Bronchial epithelial cell (primary cell): Measurements from ENCODE around the gene ARL15. TPM values are rescaled to one million over a fixed set of nuclear protein-coding genes. Genes with fewer than 3 reads are reported as not detected.

Experiments
- DNase-seq: peaks from one replicate; pipeline ENCODE4 v3.0.0-alpha.2; 2010; ENCODE audit warnings: low read depth
- FAIRE-seq: peaks from 2 replicates; lab custom pipeline; 2011; peaks lifted over from hg19 to GRCh38; lab: Jason Lieb, UNC
- H3K27me3 ChIP-seq: 2 replicates; pipeline ENCODE4 v1.5.1; 2011; ENCODE audit warnings: low read length; ENCODE audit not compliant: control insufficient read depth, insufficient read depth
- H3K36me3 ChIP-seq: 2 replicates; pipeline ENCODE4 v1.5.1; 2011; ENCODE audit warnings: low read length; ENCODE audit not compliant: control insufficient read depth, insufficient read depth
- H3K4me3 ChIP-seq: 2 replicates; pipeline ENCODE4 v1.5.1; 2011; ENCODE audit warnings: mild to moderate bottlenecking, low read depth, low read length, control low read depth
- CTCF ChIP-seq: IDR thresholded peaks from 2 replicates; pipeline ENCODE4 v1.5.1; 2011; ENCODE audit warnings: mild to moderate bottlenecking, moderate library complexity, low read length, control low read depth, inconsistent platforms; ENCODE audit not compliant: insufficient read depth, severe bottlenecking
- total RNA-seq: library from RNA; depleted of rRNA; stranded (reverse); fragments of >200 nt; gene quantifications from 2 replicates; pipeline ENCODE4 v1.2.1, GENCODE V29; 2014

The ARL15 gene
- total RNA-seq, 1 donor from 2014 or later = 13.7 TPM

GRCh38 chr5:53971131-53971530 lies 339.2 kb downstream of the ARL15 start:
- no peak for TF ChIP-seq CTCF
- FAIRE-seq (no peak), DNase-seq (no peak)
- Histone ChIP-seq H3K36me3 (no peaks in the 10 kb centered on the region), H3K4me3 (no peak overlapping the region), H3K27me3 (no peaks in the 10 kb centered on the region)

GRCh38 chr5:53970475-53970874 lies 339.9 kb downstream of the ARL15 start:
- DNase-seq = no peak
- TF ChIP-seq CTCF = no peak
- no peaks in the 10 kb centered on the region for H3K27me3 ChIP-seq

GRCh38 chr5:53969176-53969730 lies 341.1 kb downstream of the ARL15 start:
- FAIRE-seq (no peak), DNase-seq (no peak)
- no peaks in the 10 kb centered on the region for H3K27me3 ChIP-seq
- no peak overlapping the region for H3K4me3 ChIP-seq
- no peaks in the 10 kb centered on the region for H3K36me3 ChIP-seq
- no peak for TF ChIP-seq CTCF

More at GRCh38 chr5:53970475-53970874, 339.9 kb downstream of the ARL15 start:
- no peak overlapping the region for H3K4me3 ChIP-seq
- no peak for FAIRE-seq
- no peaks in the 10 kb centered on the region for H3K36me3 ChIP-seq

- DNase-seq (no peak), FAIRE-seq (no peak)
- Histone ChIP-seq H3K4me3 (no peak overlapping the region), H3K27me3 (no peaks in the 10 kb centered on the region), H3K36me3 (no peaks in the 10 kb centered on the region)
- TF ChIP-seq CTCF = no peak
Observed at GRCh38 chr5:53965459-53965858, 344.9 kb downstream of the ARL15 start.

GRCh38 chr5:53963958-53964357 lies 346.4 kb downstream of the ARL15 start:
- H3K4me3 ChIP-seq = no peak overlapping the region
- DNase-seq (no peak), FAIRE-seq (no peak)
- H3K36me3 ChIP-seq = no peaks in the 10 kb centered on the region
- TF ChIP-seq CTCF = peak; percentile 5
- no peaks in the 10 kb centered on the region for H3K27me3 ChIP-seq

- Histone ChIP-seq H3K36me3 (no peaks in the 10 kb centered on the region), H3K4me3 (no peak overlapping the region), H3K27me3 (no peaks in the 10 kb centered on the region)
- TF ChIP-seq CTCF = no peak
- no peak for FAIRE-seq
- no peak for DNase-seq
Observed at GRCh38 chr5:53962306-53962705, 348.1 kb downstream of the ARL15 start.
